A549 treated with AZD9567 at 1 μM for 4 hours (cell line): ENCODE results near the gene SBDS. TPM values are rescaled to one million over a fixed set of nuclear protein-coding genes. Genes with fewer than 3 reads are reported as not detected.

Experiments used
- total RNA-seq: library from RNA; stranded (reverse); fragments of 200-300 nt; extraction: Qiagen RNA extraction; gene quantifications from 5 replicates; pipeline ENCODE4 v1.2.3, GENCODE V29; 2022; ENCODE audit not compliant: insufficient read depth

The SBDS gene
- total RNA-seq, result 106 to 128 TPM (median 109 TPM) in 5 replicates

DNA sequence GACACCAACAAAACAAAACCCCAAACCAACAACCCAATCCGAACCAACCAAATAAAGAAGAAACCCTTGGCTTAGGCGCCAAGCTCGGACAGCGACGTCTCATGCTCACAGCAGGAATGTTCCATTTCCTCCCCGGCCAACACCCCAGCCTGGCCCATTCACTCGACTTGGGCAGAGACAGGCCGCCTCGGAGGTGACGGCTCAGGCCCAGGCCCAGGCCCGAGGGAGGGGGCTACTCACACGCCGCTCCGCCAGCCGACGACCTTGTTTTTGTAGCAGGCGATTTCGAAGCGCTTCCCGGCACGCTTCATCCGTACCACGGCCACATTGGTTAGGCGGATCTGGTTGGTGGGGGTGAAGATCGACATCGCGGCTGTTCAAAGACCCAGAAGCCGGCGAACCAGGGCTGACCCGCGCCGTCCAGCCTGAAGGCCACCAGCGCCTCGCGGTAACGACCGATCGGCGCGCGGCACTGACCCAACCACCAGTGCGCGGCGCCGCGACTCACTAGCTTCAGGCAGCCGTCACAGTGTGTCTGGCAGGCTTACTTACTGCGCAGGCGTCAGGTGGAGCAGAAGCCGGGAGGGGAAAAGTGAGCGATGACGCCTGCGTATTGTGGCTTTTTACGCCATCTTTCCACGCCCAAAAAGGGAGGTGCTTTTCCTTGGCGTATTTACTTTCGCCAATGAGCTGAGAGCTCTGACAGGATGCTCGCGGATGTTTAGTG is at the start of gene SBDS:
SBDS (minus strand) TSS at position 537 of the 727 bp plus-strand sequence; CDS start at position 368, 169 bp downstream.

DNA sequence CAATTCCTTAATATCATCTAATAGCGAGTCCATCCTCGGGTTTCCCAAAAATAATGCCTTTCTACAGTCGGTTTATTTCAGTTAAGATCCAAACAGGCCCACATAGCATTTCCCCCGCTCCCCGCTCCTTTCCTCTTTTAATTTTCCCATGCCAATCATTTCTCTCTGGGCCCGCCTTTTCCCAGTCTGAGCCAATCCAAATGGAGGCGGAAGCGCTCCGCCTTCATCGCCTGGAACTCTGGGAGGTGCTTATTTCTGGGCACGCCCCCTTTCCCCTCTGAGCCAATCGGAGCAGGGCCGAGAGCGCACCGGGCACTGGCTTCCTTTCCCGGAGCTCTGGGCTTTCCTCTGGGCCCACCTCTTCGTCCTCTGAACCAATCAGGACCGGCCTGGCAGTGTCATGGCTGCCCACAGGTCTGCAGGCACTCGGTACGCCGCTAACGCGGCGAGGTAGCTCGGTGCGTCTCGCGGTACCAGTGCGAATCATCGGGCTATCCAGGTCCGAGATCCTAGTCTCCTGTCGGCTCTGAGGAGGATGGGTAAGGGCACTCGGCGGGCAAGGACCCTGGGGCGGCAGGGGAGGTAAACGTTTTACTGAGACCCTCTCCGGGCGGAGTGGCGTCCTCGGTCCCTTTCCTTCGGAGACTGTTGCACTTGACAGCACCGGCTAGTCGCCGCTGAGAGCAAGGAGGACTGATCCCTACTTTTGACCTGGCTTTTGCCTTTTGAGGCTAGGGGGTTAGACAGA is 1.2 kb upstream of the SBDS start, which contains the start of gene TYW1:
TYW1 (plus strand) TSS at position 390 of the 748 bp plus-strand sequence; CDS start at position 536, 146 bp downstream.

Other genes starting within 250 kb of the SBDS start
- 81.6 to 140 TPM (median 86.6 TPM) in 5 replicates for gene TMEM248, start 74.4 kb downstream of the SBDS start, total RNA-seq
- 13.9 to 17.1 TPM (median 14.9 TPM) in 5 replicates for gene TYW1, start 1.2 kb upstream of the SBDS start, total RNA-seq